K562 (cell line): ENCODE measurements around the gene PURA. TPM values are rescaled to one million over a fixed set of nuclear protein-coding genes. Genes with fewer than 3 reads are reported as not detected.
A peak's percentile ranks its signal among the peaks of the same experiment; 100 is the strongest.

Source experiments
- ATAC-seq: fragments of 200-7000 bp; cut with Tn5 transposase; 3 replicates; pipeline ENCODE4 v1.9.1; 2020; ENCODE audit warnings: moderate library complexity
- BruUV-seq: library from RNA; stranded (reverse); fragments of 400-500 nt; replicated peaks from 2 replicates; lab custom pipeline; 2021; lab: Mats Ljungman, UMichigan
- CTCF ChIA-PET: fragments of 300-600 bp; formaldehyde crosslinking; extraction: SDS; loops from one replicate; lab custom pipeline; 2021; ENCODE audit warnings: low intra/inter-chr PET ratio; lab: Yijun Ruan, JAX
- POLR2A ChIA-PET: fragments of 300-600, 350-650 bp; sonication (Branson Sonifier 250); formaldehyde crosslinking; extraction: SDS; loops from one replicate; lab custom pipeline; 2021; ENCODE audit warnings: antibody characterized with exemption, inconsistent platforms; lab: Yijun Ruan, JAX
- DNase-seq, 4 experiments: peaks; one replicate each; pipeline versions ENCODE4 v3.0.0 to v3.0.0-alpha.2; 2011 to 2018; ENCODE audit warnings: low spot score in 3 of 4, mixed read lengths in 3 of 4; ENCODE audit errors: extremely low read depth in 1 of 4
- FAIRE-seq: peaks from 2 replicates; lab custom pipeline; 2011; peaks lifted over from hg19 to GRCh38; lab: Jason Lieb, UNC
- H2AFZ ChIP-seq: 2 replicates; pipeline ENCODE4 v1.6.0; 2011; ENCODE audit warnings: low read depth, low read length, control low read depth, inconsistent platforms
- H3K27ac ChIP-seq: fragments of 200-600 bp; 3 replicates; pipeline ENCODE4 v1.8.0; 2011; ENCODE audit warnings: low read depth, mild to moderate bottlenecking, control low read depth, inconsistent platforms, low read length, moderate library complexity, mixed read lengths; ENCODE audit errors: extremely low read depth
- H3K27me3 ChIP-seq, 2 experiments: fragments of 300-600 bp in 1 of 2; 2 replicates in 1 of 2; 3 replicates in 1 of 2; pipeline versions ENCODE4 v1.6.0 to v1.8.0; 2011; ENCODE audit warnings: inconsistent platforms in 2 of 2, low read length in 2 of 2, mild to moderate bottlenecking in 1 of 2, mixed read lengths in 1 of 2, moderate library complexity in 1 of 2; ENCODE audit not compliant: control insufficient read depth in 2 of 2, insufficient read depth in 2 of 2
- H3K36me3 ChIP-seq: fragments of 300-600 bp; 3 replicates; pipeline ENCODE4 v1.8.0; 2011; ENCODE audit warnings: mild to moderate bottlenecking, low read length, inconsistent platforms; ENCODE audit not compliant: control insufficient read depth, insufficient read depth
- H3K4me1 ChIP-seq, 2 experiments: fragments of 200-600 bp in 1 of 2; replicated peaks in 1 of 2; 2 replicates in 1 of 2; 3 replicates in 1 of 2; pipeline versions ENCODE4 v1.5.1 to v1.8.0; 2011; ENCODE audit warnings: inconsistent platforms in 2 of 2, low read length in 2 of 2, mild to moderate bottlenecking in 1 of 2, mixed read lengths in 1 of 2, moderate library complexity in 1 of 2; ENCODE audit not compliant: control insufficient read depth in 2 of 2, insufficient read depth in 2 of 2
- H3K4me2 ChIP-seq: 2 replicates; pipeline ENCODE4 v1.6.1; 2011; ENCODE audit warnings: low read length, control low read depth, inconsistent platforms, mixed read lengths; ENCODE audit not compliant: insufficient read depth
- H3K4me3 ChIP-seq: fragments of 200-600 bp; sonication (generic), shearing (Covaris generic); 2 replicates; pipeline ENCODE4 v1.5.1; 2016; ENCODE audit warnings: control low read depth, inconsistent platforms
- H3K79me2 ChIP-seq: fragments of 200-600 bp; 3 replicates; pipeline ENCODE4 v1.8.0; 2011; ENCODE audit warnings: low read length, inconsistent platforms; ENCODE audit not compliant: control insufficient read depth, insufficient read depth
- H3K9ac ChIP-seq, 2 experiments: 2 replicates each; pipeline versions ENCODE4 v1.6.0 to v1.6.1; 2011; ENCODE audit warnings: low read depth in 2 of 2, low read length in 2 of 2, control low read depth in 1 of 2, inconsistent platforms in 1 of 2, mild to moderate bottlenecking in 1 of 2, mixed read lengths in 1 of 2; ENCODE audit not compliant: insufficient read depth in 1 of 2
- H3K9me1 ChIP-seq: one replicate; pipeline ENCODE4 v1.6.0; 2011; ENCODE audit warnings: inconsistent platforms, mild to moderate bottlenecking, low read length, moderate library complexity; ENCODE audit not compliant: control insufficient read depth, insufficient read depth
- H3K9me3 ChIP-seq: replicated peaks from 2 replicates; pipeline ENCODE4 v1.5.1; 2011; ENCODE audit warnings: low read depth, low read length, inconsistent platforms; ENCODE audit not compliant: control insufficient read depth, insufficient read depth
- H4K20me1 ChIP-seq: replicated peaks from 2 replicates; pipeline ENCODE4 v1.6.1; 2011; ENCODE audit warnings: low read length, inconsistent platforms, mixed read lengths; ENCODE audit not compliant: control insufficient read depth, insufficient read depth
- C11orf30 ChIP-seq: fragments of 450-650 bp; IDR thresholded peaks from 2 replicates; pipeline ENCODE4 v1.6.1; 2016; ENCODE audit warnings: low read depth, mild to moderate bottlenecking
- FOXK1 ChIP-seq: sonication (generic); formaldehyde crosslinking; IDR thresholded peaks from 2 replicates; pipeline ENCODE4 v1.8.0; 2022; ENCODE audit warnings: missing genetic modification reagents, mild to moderate bottlenecking, borderline replicate concordance
- LCOR ChIP-seq: sonication (generic); formaldehyde crosslinking; IDR thresholded peaks from 2 replicates; pipeline ENCODE4 v1.8.0; 2022; ENCODE audit warnings: mild to moderate bottlenecking, missing genetic modification reagents
- NONO ChIP-seq, 2 experiments: fragments of 200-400 bp in 1 of 2; fragments of 450-650 bp in 1 of 2; formaldehyde crosslinking in 1 of 2; IDR thresholded peaks; 2 replicates each; pipeline ENCODE4 v1.6.1; 2017; ENCODE audit warnings: low read depth in 2 of 2, mild to moderate bottlenecking in 2 of 2, moderate library complexity in 2 of 2, low read length in 1 of 2
- PREB ChIP-seq: sonication (generic); formaldehyde crosslinking; IDR thresholded peaks from 2 replicates; pipeline ENCODE4 v1.8.1; 2023; ENCODE audit warnings: mild to moderate bottlenecking, missing genetic modification reagents
- ZBTB2 ChIP-seq: fragments of 450-650 bp; IDR thresholded peaks from 2 replicates; pipeline ENCODE4 v1.6.1; 2016; ENCODE audit warnings: antibody characterized with exemption
- ZNF232 ChIP-seq: sonication (generic); formaldehyde crosslinking; IDR thresholded peaks from 2 replicates; pipeline ENCODE4 v1.8.0; 2022; ENCODE audit warnings: mild to moderate bottlenecking, missing genetic modification reagents
- ZNF280B ChIP-seq: fragments of 250-450 bp; sonication (Bioruptor Pico); IDR thresholded peaks from 2 replicates; pipeline ENCODE4 v1.5.1; 2021; ENCODE audit warnings: mild to moderate bottlenecking
- ZNF316 ChIP-seq: fragments of 450-650 bp; IDR thresholded peaks from 2 replicates; pipeline ENCODE4 v1.6.1; 2016
- WGBS: fragments of 100-300 bp; shearing (Covaris generic); methylation state at CpG from one replicate; pipeline ENCODE4 v1.1.6; 2016; ENCODE audit warnings: low coverage, mixed read lengths; ENCODE audit not compliant: insufficient coverage; ENCODE audit errors: missing lambda C conversion rate; 5-methylcytosine and 5-hydroxymethylcytosine counted together
- in situ Hi-C: fragments of 300-500 bp; cut with MboI; formaldehyde crosslinking; loops from 4 replicates; pipeline ENCODE4 v1.15.0; 2018; ENCODE audit warnings: inconsistent platforms, mixed read lengths
- intact Hi-C: fragments of 100-400 bp; cut with micrococcal nuclease; formaldehyde crosslinking; loops from 2 replicates; pipeline ENCODE4 v1.14.2; 2022
- polyA plus RNA-seq, 8 experiments: library from polyadenylated mRNA; depleted of rRNA in 4 of 8; stranded (reverse) in 5 of 8; unstranded in 3 of 8; fragments of >200 nt; fragmentation: Nextera tagmentation in 2 of 8; fragmentation: Illumina TruSeq in 1 of 8; extraction: Ambion mirVana in 2 of 8; extraction: Trizol in 1 of 8; gene quantifications; 2 replicates each; pipeline versions ENCODE4 v1.2.1 to v1.2.3, GENCODE V29; 2011 to 2014; ENCODE audit warnings: inconsistent platforms in 1 of 8, missing spikeins in 1 of 8
- total RNA-seq, 7 experiments: library from RNA; depleted of rRNA in 6 of 7; stranded (reverse); fragments of >200 nt in 6 of 7; fragmentation: Illumina TruSeq in 2 of 7; extraction: Trizol in 2 of 7; gene quantifications; 2 replicates each; pipeline versions ENCODE4 v1.2.1 to v1.2.3, GENCODE V29; 2011 to 2021; ENCODE audit warnings: low replicate concordance in 1 of 7

Gene PURA
- total and polyA plus RNA-seq, 9 of the 15 experiments (the other 6 are each of a cell fraction or from before 2014, with no cell fraction given): 3.2 to 11.1 (median 5.4) TPM

GRCh38 chr5:140174014-140174413 is 60.1 kb downstream of the PURA start:
- no TSS peak for BruUV-seq
- Histone ChIP-seq H3K9ac (peak overlapping the region in 1 of 2 experiments; percentile 74; a peak in 1 of 4 replicates), H3K79me2 (peaks cover 43% of the 10 kb centered on the region), H3K27me3 (no peaks in the 10 kb centered on the region), H3K9me1 (no peaks in the 10 kb centered on the region), H2AFZ (no peak overlapping the region), H3K4me3 (no peak overlapping the region), H4K20me1 (no peaks in the 10 kb centered on the region), H3K4me2 (peak overlapping the region; percentile 95; the same call in 1 of the 2 replicates), H3K36me3 (no peaks in the 10 kb centered on the region), H3K27ac (no peak overlapping the region), H3K4me1 (peaks cover 27 to 28% of the 10 kb centered on the region in 2 experiments), H3K9me3 (no peaks in the 10 kb centered on the region)
- POLR2A ChIA-PET: interaction anchor here (0.8 to 2.5 kb wide), 4 partner anchors 9 to 1510 kb away, joined by 3 to 11 read pairs (median 6); no protein-coding TSS in a partner anchor
- intact Hi-C loops (loop anchor here (2.0 to 10.0 kb wide), 2 partner anchors 173 to 381 kb away; partner anchors contain the start of genes HBEGF and SRA1), in situ Hi-C loops (no loop called here)
- 73% methylated on average over 2 of the region's 2 CpGs for WGBS
- DNase-seq: no peak
- FAIRE-seq: no peak
- CTCF ChIA-PET: no interaction called here
- TF ChIP-seq ZNF232 (no peak), ZBTB2 (0 out of 2 replicates have a peak, but pooled peaks have one; percentile 7), LCOR (CRISPR knock-in tag) (no peak), FOXK1 (CRISPR knock-in tag) (no peak), ZNF280B (CRISPR knock-in tag) (no peak), NONO (IDR thresholded peaks at IDR 0.05; ENCODE audit: low read depth in 2 of 2, low read length in 1 of 2) (no peak), ZNF316 (peak; percentile 56), PREB (no peak), C11orf30 (peak; percentile 11; the same call in 1 of the 2 replicates)
- no peak for ATAC-seq
